ENCODE data around the gene BRICD5. TPM values are rescaled to one million over a fixed set of nuclear protein-coding genes. Genes with fewer than 3 reads are reported as not detected.

The BRICD5 gene
- total RNA-seq, 6 experiments from 2014 or later, result 1.1 to 2.6 (median 1.8) TPM

DNA sequence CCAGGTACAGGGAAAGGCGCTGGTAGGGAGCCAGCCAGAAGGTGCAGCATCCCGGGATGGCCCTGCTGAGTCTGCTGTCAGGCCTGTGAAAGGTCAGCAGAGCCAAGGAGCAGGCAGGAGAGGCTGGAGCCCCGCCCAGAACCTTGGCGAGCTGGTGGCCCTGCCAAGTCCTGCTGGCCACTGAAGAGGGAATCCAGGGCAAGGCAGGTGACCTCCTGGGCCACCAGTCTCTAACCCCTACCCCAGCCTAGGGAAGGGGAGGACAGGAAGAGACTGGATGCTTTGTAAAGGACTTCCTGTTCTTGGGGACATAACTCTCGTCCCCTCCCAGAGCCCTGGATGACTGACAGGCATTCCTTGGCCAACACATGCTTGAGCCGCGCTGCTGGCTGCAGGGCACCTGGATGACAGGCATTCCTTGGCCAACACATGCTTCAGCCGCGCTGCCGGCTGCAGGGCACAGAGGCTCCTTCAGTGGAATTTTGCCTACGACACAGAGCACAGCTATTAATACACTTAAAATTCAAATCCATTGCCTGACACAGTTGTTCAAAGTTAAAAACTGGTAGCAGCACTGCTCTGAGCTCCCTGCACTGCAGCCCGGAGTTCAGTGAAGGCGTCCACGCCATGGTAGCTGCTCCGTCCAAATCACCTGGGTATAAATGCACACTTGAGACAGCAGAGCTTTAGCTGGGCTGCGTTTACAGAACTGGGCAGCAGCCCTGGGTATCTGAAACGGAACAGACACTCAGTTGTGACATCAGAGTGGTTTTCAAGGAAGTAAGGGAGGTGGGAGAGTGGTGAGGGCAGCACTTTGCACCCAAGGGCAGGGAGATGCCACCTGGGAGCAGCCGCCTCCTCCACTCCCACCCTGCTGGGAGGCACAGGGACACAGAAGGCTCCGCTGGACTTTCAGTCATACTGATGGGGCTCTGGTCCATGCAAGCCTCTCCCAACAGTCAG is 2.0 kb upstream of the BRICD5 start:
- Mint-ChIP-seq H3K27ac (peak overlapping the region; percentile 63), H3K27me3 (ENCODE audit: insufficient read depth) (peaks cover 8% of the 10 kb centered on the region), H3K36me3 (ENCODE audit: low read depth) (peaks cover 3% of the 10 kb centered on the region; the same call in 1 of the 2 replicates), H3K9me3 (no peaks in the 10 kb centered on the region), H3K4me1 (ENCODE audit: low read depth) (peaks cover 26% of the 10 kb centered on the region), H3K4me3 (peak overlapping the region; percentile 87)
- TF ChIP-seq, protein P1, sequence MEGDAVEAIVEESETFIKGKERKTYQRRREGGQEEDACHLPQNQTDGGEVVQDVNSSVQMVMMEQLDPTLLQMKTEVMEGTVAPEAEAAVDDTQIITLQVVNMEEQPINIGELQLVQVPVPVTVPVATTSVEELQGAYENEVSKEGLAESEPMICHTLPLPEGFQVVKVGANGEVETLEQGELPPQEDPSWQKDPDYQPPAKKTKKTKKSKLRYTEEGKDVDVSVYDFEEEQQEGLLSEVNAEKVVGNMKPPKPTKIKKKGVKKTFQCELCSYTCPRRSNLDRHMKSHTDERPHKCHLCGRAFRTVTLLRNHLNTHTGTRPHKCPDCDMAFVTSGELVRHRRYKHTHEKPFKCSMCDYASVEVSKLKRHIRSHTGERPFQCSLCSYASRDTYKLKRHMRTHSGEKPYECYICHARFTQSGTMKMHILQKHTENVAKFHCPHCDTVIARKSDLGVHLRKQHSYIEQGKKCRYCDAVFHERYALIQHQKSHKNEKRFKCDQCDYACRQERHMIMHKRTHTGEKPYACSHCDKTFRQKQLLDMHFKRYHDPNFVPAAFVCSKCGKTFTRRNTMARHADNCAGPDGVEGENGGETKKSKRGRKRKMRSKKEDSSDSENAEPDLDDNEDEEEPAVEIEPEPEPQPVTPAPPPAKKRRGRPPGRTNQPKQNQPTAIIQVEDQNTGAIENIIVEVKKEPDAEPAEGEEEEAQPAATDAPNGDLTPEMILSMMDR (IDR thresholded peaks at IDR 0.05), result no peak
- DNase-seq, result no peak

DNA sequence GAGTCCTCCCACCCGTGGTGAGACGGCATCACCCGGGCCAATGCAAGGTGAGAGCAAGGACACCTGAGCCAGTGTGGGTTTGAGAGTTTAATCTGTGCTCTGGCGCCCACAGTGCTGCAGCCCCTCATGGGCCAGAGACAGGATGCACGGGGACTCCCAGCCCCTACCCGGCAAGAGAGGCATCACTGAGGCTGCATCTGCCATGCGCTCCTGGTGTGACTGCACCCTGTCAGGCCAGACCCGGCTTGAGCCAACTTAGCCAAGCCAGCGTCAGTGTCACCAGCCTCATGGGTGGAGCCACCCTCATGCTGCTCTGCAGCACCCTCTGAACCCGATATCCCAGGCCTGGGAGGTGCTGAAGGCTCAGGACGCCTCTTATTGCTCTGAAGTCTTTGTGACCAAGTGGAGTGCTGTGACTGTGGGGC is 1.3 kb upstream of the BRICD5 start:
- no peak overlapping the region; the same call in 1 of the 2 replicates for H3K27ac Mint-ChIP-seq
- H3K9me3 Mint-ChIP-seq, result no peaks in the 10 kb centered on the region

DNA sequence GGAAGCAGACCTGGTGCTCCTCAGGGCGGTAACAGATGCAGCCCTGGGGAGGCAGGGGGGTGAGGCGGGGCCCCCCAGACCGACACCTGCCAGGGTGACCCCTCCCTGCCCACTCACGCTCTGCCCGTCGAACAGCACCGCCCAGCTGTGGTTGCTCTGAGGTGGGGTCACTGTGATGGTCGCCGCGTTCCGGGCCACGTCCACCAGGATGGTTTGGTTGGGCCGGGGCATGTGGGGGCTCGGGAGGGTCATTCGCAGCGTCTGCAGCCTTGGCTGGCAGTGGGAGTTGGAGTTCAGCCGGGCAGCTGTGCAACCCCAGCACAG is 692 bp downstream of the BRICD5 start:
- TF ChIP-seq, protein P1 (IDR thresholded peaks at IDR 0.05), result no peak
- Mint-ChIP-seq H3K27me3 (ENCODE audit: insufficient read depth) (peaks cover 11% of the 10 kb centered on the region), H3K4me3 (no peak overlapping the region), H3K4me1 (ENCODE audit: low read depth) (peaks cover 27% of the 10 kb centered on the region), H3K36me3 (ENCODE audit: low read depth) (peaks cover 11% of the 10 kb centered on the region; the same call in 1 of the 2 replicates), H3K9me3 (no peaks in the 10 kb centered on the region), H3K27ac (no peak overlapping the region)
- no peak for DNase-seq

More for the DNA sequence above, 1.3 kb upstream of the BRICD5 start:
- TF ChIP-seq, protein P1 (IDR thresholded peaks at IDR 0.05), result no peak
- Mint-ChIP-seq H3K4me1 (ENCODE audit: low read depth) (peaks cover 26% of the 10 kb centered on the region), H3K4me3 (peak overlapping the region; percentile 31), H3K27me3 (ENCODE audit: insufficient read depth) (peaks cover 11% of the 10 kb centered on the region), H3K36me3 (ENCODE audit: low read depth) (peaks cover 10% of the 10 kb centered on the region; the same call in 1 of the 2 replicates)
- DNase-seq, result no peak

GRCh38 chr16:2209258-2210008 is 1.2 kb downstream of the BRICD5 start:
- Mint-ChIP-seq H3K27ac (no peak overlapping the region), H3K9me3 (no peaks in the 10 kb centered on the region), H3K27me3 (ENCODE audit: insufficient read depth) (peaks cover 11% of the 10 kb centered on the region), H3K4me1 (ENCODE audit: low read depth) (peaks cover 31% of the 10 kb centered on the region), H3K4me3 (no peak overlapping the region), H3K36me3 (ENCODE audit: low read depth) (peaks cover 11% of the 10 kb centered on the region; the same call in 1 of the 2 replicates)
- TF ChIP-seq, protein P1 (IDR thresholded peaks at IDR 0.05), result no peak
- DNase-seq, result no peak

- H3K4me3 Mint-ChIP-seq, result no peak overlapping the region
Measured at GRCh38 chr16:2208772-2209171, 1.9 kb downstream of the BRICD5 start.

More at GRCh38 chr16:2208772-2209171, 1.9 kb downstream of the BRICD5 start:
- H3K9me3 Mint-ChIP-seq, result no peaks in the 10 kb centered on the region
- DNase-seq, result no peak
- no peak overlapping the region for H3K27ac Mint-ChIP-seq
- H3K27me3 Mint-ChIP-seq (ENCODE audit: insufficient read depth), result peaks cover 11% of the 10 kb centered on the region
- TF ChIP-seq, protein P1 (IDR thresholded peaks at IDR 0.05), result no peak
- H3K36me3 Mint-ChIP-seq (ENCODE audit: low read depth), result peaks cover 11% of the 10 kb centered on the region; the same call in 1 of the 2 replicates
- H3K4me1 Mint-ChIP-seq (ENCODE audit: low read depth), result peaks cover 33% of the 10 kb centered on the region
